GM12878 (cell line): Measurements from ENCODE around the gene TRIM41. TPM values are rescaled to one million over a fixed set of nuclear protein-coding genes. Genes with fewer than 3 reads are reported as not detected.

ENCODE experiments used
- ATF7 ChIP-seq: fragments of 450-650 bp; IDR thresholded peaks from 2 replicates; pipeline ENCODE4 v1.6.1; 2016; ENCODE audit warnings: low read depth, mild to moderate bottlenecking
- BCL11A ChIP-seq: IDR thresholded peaks from 2 replicates; pipeline ENCODE4 v1.6.1; 2011; ENCODE audit warnings: low read depth, low read length
- EED ChIP-seq: sonication (generic); IDR thresholded peaks from 2 replicates; pipeline ENCODE4 v1.6.1; 2016; ENCODE audit warnings: antibody characterized with exemption, low read depth
- EGR1 ChIP-seq, 2 experiments: IDR thresholded peaks; 1 replicate in 1 of 2; 2 replicates in 1 of 2; pipeline ENCODE4 v1.6.1; 2011 to 2012; ENCODE audit warnings: low read depth in 2 of 2, low read length in 2 of 2, borderline replicate concordance in 1 of 2, mild to moderate bottlenecking in 1 of 2, moderate library complexity in 1 of 2
- ESRRA ChIP-seq: IDR thresholded peaks from 2 replicates; pipeline ENCODE4 v1.6.1; 2012; ENCODE audit warnings: mild to moderate bottlenecking, low read length, improper control_type of control experiment
- FOS ChIP-seq: IDR thresholded peaks from 3 replicates; pipeline ENCODE4 v1.6.1; 2011; ENCODE audit warnings: borderline replicate concordance; ENCODE audit not compliant: insufficient read length; ENCODE audit errors: extremely low read depth
- HDGF ChIP-seq: fragments of 450-650 bp; IDR thresholded peaks from 2 replicates; pipeline ENCODE4 v1.6.1; 2016; ENCODE audit warnings: antibody characterized with exemption
- JUNB ChIP-seq: IDR thresholded peaks from 2 replicates; pipeline ENCODE4 v1.6.1; 2016; ENCODE audit warnings: antibody characterized with exemption, mild to moderate bottlenecking
- MEF2B ChIP-seq: fragments of 450-650 bp; IDR thresholded peaks from 2 replicates; pipeline ENCODE4 v1.6.1; 2018; ENCODE audit warnings: mild to moderate bottlenecking, moderate library complexity; ENCODE audit not compliant: partially characterized antibody, poor library complexity, severe bottlenecking
- NR2F1 ChIP-seq: fragments of 450-650 bp; conservative IDR thresholded peaks from 2 replicates; pipeline ENCODE4 v1.6.1; 2017; ENCODE audit warnings: mild to moderate bottlenecking
- RAD51 ChIP-seq: fragments of 450-650 bp; IDR thresholded peaks from 2 replicates; pipeline ENCODE4 v1.6.1; 2016; ENCODE audit warnings: moderate library complexity, mild to moderate bottlenecking, inconsistent platforms
- RB1 ChIP-seq: fragments of 450-650 bp; formaldehyde crosslinking; IDR thresholded peaks from 2 replicates; pipeline ENCODE4 v1.6.1; 2017; ENCODE audit warnings: mild to moderate bottlenecking, borderline replicate concordance
- SMC3 ChIP-seq: IDR thresholded peaks from 2 replicates; pipeline ENCODE4 v1.6.1; 2011; ENCODE audit warnings: low read length, improper control_type of control experiment, borderline replicate concordance
- SRF ChIP-seq, 2 experiments: IDR thresholded peaks; 2 replicates each; pipeline ENCODE4 v1.6.1; 2011; ENCODE audit warnings: low read depth in 2 of 2, low read length in 2 of 2, mild to moderate bottlenecking in 1 of 2, moderate library complexity in 1 of 2
- TAF1 ChIP-seq: IDR thresholded peaks from 2 replicates; pipeline ENCODE4 v1.6.1; 2011; ENCODE audit warnings: mild to moderate bottlenecking, low read depth, low read length, borderline replicate concordance
- YBX1 ChIP-seq: fragments of 450-650 bp; IDR thresholded peaks from 2 replicates; pipeline ENCODE4 v1.6.1; 2016; ENCODE audit warnings: antibody characterized with exemption
- ZBED1 ChIP-seq: IDR thresholded peaks from 2 replicates; pipeline ENCODE4 v1.6.1; 2016; ENCODE audit warnings: borderline replicate concordance
- ZSCAN29 ChIP-seq: fragments of 450-650 bp; IDR thresholded peaks from 2 replicates; pipeline ENCODE4 v1.6.1; 2017; ENCODE audit warnings: mild to moderate bottlenecking, moderate library complexity
- polyA plus RNA-seq, 11 experiments: library from polyadenylated mRNA; depleted of rRNA in 4 of 11; unstranded in 6 of 11; stranded (reverse) in 5 of 11; fragments of >200 nt; fragmentation: Nextera tagmentation in 4 of 11; fragmentation: Illumina TruSeq in 1 of 11; extraction: Ambion mirVana in 4 of 11; extraction: Trizol in 1 of 11; gene quantifications; 1 replicate in 1 of 11; 2 replicates in 10 of 11; pipeline versions ENCODE4 v1.2.1 to v1.2.3, GENCODE V29; 2011 to 2016; ENCODE audit warnings: inconsistent platforms in 2 of 11, missing spikeins in 2 of 11, low read depth in 1 of 11
- total RNA-seq, 4 experiments: library from RNA; depleted of rRNA in 3 of 4; stranded (reverse); fragments of >200 nt in 3 of 4; fragmentation: Illumina TruSeq in 1 of 4; extraction: Trizol in 1 of 4; gene quantifications; 2 replicates each; pipeline versions ENCODE4 v1.2.1 to v1.2.3, GENCODE V29; 2013 to 2021
- TF ChIP-seq, protein P1 (sequence below): fragments of 450-650 bp; IDR thresholded peaks from 2 replicates; pipeline ENCODE4 v1.6.1; 2017; ENCODE audit warnings: mild to moderate bottlenecking, low read depth, inconsistent platforms; ENCODE audit not compliant: poor library complexity, severe bottlenecking
- TF ChIP-seq, protein P2 (sequence below): fragments of 450-650 bp; IDR thresholded peaks from 2 replicates; pipeline ENCODE4 v1.6.1; 2017; ENCODE audit warnings: mild to moderate bottlenecking
- TF ChIP-seq, protein P3 (sequence below): fragments of 150-350 bp; IDR thresholded peaks from 2 replicates; pipeline ENCODE4 v1.6.1; 2014; ENCODE audit warnings: mild to moderate bottlenecking, low read depth, low read length
- TF ChIP-seq, protein P4 (sequence below): IDR thresholded peaks from 2 replicates; pipeline ENCODE4 v1.6.1; 2012; ENCODE audit warnings: low read depth, low read length, improper control_type of control experiment
- TF ChIP-seq, protein P5 (sequence below): IDR thresholded peaks from 2 replicates; pipeline ENCODE4 v1.6.1; 2011; ENCODE audit warnings: borderline replicate concordance, low read depth, mild to moderate bottlenecking, moderate library complexity, low read length; ENCODE audit not compliant: insufficient read depth, poor library complexity, severe bottlenecking

The TRIM41 gene
- total and polyA plus RNA-seq, 10 of the 15 experiments (the other 5 are each of a cell fraction or from before 2014, with no cell fraction given), result 1.0 to 28.9 (median 10.6) TPM

DNA sequence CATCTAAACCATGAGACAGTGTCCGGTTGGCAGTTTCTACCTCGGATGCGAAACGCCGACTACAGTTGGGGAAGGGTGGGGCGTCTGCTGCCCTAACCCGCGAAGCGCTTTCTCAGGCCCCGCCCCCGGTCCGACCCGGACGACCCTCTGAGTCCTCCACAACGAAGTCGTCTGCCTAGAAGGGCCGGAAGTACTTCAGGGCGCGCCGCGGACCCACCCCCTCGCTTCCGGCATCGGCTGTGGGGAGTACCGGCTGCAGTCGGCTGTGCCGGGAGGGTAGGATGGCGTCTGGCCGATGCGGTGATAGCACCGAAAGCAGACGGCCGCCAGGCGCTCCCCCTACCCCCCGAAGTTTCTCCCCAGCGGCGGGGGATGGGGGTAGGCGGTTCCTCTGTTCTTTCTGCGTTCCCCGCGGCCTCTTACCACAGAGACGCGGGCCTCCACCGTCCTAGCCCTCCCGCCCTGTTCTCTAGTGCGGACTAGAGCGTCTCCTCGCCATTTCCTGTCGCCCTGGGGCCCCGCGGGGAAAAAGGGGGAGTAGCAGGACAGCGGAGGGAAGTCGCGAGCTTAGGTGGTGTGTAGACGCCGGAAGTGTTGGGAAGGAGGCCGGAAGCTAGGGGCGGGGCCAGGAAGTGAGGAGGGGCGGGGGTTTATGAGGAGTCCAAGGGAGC, at the start of gene TRIM41 (continued):
- TF ChIP-seq NR2F1 (peak; percentile 84), ATF7 (peak; percentile 90), SRF (IDR thresholded peaks at IDR 0.05; ENCODE audit: low read depth in 2 of 2, low read length in 2 of 2) (0 out of 4 replicates have a peak, but pooled peaks of 1 of the 2 experiments have one; percentile 43), SMC3 (peak; percentile 11; the same call in 1 of the 2 replicates), EED (peak; percentile 72), HDGF (no peak; the same call in none of the 2 replicates), MEF2B (no peak), YBX1 (no peak), RAD51 (no peak), EGR1 (IDR thresholded peaks at IDR 0.05; ENCODE audit: borderline replicate concordance in 1 of 2, low read depth in 2 of 2, low read length in 2 of 2) (peak; percentile 25 to 95), ESRRA (peak; percentile 11; the same call in 1 of the 2 replicates), JUNB (no peak), FOS (no peak), ZSCAN29 (peak; percentile 92), ZBED1 (0 out of 2 replicates have a peak, but pooled peaks have one; percentile 37), RB1 (peak; percentile 73; the same call in 1 of the 2 replicates), BCL11A (no peak), TAF1 (peak; percentile 93)
- TF ChIP-seq, protein P1, sequence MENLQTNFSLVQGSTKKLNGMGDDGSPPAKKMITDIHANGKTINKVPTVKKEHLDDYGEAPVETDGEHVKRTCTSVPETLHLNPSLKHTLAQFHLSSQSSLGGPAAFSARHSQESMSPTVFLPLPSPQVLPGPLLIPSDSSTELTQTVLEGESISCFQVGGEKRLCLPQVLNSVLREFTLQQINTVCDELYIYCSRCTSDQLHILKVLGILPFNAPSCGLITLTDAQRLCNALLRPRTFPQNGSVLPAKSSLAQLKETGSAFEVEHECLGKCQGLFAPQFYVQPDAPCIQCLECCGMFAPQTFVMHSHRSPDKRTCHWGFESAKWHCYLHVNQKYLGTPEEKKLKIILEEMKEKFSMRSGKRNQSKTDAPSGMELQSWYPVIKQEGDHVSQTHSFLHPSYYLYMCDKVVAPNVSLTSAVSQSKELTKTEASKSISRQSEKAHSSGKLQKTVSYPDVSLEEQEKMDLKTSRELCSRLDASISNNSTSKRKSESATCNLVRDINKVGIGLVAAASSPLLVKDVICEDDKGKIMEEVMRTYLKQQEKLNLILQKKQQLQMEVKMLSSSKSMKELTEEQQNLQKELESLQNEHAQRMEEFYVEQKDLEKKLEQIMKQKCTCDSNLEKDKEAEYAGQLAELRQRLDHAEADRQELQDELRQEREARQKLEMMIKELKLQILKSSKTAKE, result no peak
- TF ChIP-seq, protein P2, sequence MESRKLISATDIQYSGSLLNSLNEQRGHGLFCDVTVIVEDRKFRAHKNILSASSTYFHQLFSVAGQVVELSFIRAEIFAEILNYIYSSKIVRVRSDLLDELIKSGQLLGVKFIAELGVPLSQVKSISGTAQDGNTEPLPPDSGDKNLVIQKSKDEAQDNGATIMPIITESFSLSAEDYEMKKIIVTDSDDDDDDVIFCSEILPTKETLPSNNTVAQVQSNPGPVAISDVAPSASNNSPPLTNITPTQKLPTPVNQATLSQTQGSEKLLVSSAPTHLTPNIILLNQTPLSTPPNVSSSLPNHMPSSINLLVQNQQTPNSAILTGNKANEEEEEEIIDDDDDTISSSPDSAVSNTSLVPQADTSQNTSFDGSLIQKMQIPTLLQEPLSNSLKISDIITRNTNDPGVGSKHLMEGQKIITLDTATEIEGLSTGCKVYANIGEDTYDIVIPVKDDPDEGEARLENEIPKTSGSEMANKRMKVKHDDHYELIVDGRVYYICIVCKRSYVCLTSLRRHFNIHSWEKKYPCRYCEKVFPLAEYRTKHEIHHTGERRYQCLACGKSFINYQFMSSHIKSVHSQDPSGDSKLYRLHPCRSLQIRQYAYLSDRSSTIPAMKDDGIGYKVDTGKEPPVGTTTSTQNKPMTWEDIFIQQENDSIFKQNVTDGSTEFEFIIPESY, result 0 out of 2 replicates have a peak, but pooled peaks have one; percentile 46
- TF ChIP-seq, protein P3, sequence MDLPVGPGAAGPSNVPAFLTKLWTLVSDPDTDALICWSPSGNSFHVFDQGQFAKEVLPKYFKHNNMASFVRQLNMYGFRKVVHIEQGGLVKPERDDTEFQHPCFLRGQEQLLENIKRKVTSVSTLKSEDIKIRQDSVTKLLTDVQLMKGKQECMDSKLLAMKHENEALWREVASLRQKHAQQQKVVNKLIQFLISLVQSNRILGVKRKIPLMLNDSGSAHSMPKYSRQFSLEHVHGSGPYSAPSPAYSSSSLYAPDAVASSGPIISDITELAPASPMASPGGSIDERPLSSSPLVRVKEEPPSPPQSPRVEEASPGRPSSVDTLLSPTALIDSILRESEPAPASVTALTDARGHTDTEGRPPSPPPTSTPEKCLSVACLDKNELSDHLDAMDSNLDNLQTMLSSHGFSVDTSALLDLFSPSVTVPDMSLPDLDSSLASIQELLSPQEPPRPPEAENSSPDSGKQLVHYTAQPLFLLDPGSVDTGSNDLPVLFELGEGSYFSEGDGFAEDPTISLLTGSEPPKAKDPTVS, result no peak
- TF ChIP-seq, protein P4, sequence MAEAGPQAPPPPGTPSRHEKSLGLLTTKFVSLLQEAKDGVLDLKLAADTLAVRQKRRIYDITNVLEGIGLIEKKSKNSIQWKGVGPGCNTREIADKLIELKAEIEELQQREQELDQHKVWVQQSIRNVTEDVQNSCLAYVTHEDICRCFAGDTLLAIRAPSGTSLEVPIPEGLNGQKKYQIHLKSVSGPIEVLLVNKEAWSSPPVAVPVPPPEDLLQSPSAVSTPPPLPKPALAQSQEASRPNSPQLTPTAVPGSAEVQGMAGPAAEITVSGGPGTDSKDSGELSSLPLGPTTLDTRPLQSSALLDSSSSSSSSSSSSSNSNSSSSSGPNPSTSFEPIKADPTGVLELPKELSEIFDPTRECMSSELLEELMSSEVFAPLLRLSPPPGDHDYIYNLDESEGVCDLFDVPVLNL, result no peak
- TF ChIP-seq, protein P5, sequence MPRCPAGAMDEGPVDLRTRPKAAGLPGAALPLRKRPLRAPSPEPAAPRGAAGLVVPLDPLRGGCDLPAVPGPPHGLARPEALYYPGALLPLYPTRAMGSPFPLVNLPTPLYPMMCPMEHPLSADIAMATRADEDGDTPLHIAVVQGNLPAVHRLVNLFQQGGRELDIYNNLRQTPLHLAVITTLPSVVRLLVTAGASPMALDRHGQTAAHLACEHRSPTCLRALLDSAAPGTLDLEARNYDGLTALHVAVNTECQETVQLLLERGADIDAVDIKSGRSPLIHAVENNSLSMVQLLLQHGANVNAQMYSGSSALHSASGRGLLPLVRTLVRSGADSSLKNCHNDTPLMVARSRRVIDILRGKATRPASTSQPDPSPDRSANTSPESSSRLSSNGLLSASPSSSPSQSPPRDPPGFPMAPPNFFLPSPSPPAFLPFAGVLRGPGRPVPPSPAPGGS, result peak; percentile 69
